ENCODE data around the gene NAIF1. TPM values are rescaled to one million over a fixed set of nuclear protein-coding genes. Genes with fewer than 3 reads are reported as not detected.

The NAIF1 gene
- polyA plus RNA-seq, 1 donor from 2014 or later: 9.9 TPM

GRCh38 chr9:128092199-128092977 is 25.3 kb upstream of the NAIF1 start:
- Histone ChIP-seq H3K9me3 (ENCODE audit: low read length) (no peaks in the 10 kb centered on the region), H3F3A (ENCODE audit: insufficient read depth, low read length, poor library complexity, severe bottlenecking) (peaks cover 7% of the 10 kb centered on the region), H3K4me3 (ENCODE audit: low read length) (peak overlapping the region; percentile 62), H3K9ac (ENCODE audit: low read length) (peak overlapping the region; percentile 74), H4K20me1 (ENCODE audit: insufficient read depth) (no peaks in the 10 kb centered on the region), H3K36me3 (ENCODE audit: insufficient read depth, low read length) (no peaks in the 10 kb centered on the region), H3K27ac (ENCODE audit: low read length) (peak overlapping the region; percentile 95), H3K9me2 (ENCODE audit: insufficient read depth, low read length) (no peaks in the 10 kb centered on the region), H3K4me2 (ENCODE audit: low read length) (peak overlapping the region; percentile 91), H3K79me2 (replicated peaks; ENCODE audit: insufficient read depth, low read length) (peaks cover 31% of the 10 kb centered on the region), H3K27me3 (ENCODE audit: insufficient read depth, low read depth, low read length) (no peaks in the 10 kb centered on the region), H2AFZ (ENCODE audit: low read depth, low read length) (no peak overlapping the region)
- no peak for TF ChIP-seq RAD21 (conservative IDR thresholded peaks at IDR 0.05)
- no peak for TF ChIP-seq TAF1 (IDR thresholded peaks at IDR 0.05; ENCODE audit: low read depth)
- no peak for TF ChIP-seq EZH2 (IDR thresholded peaks at IDR 0.05; ENCODE audit: borderline replicate concordance, insufficient read depth, low read length, poor library complexity, severe bottlenecking)
- no peak for TF ChIP-seq POLR2AphosphoS5 (IDR thresholded peaks at IDR 0.05)
- TF ChIP-seq MXI1 (conservative IDR thresholded peaks at IDR 0.05; ENCODE audit: poor library complexity, severe bottlenecking): no peak
- no peak for TF ChIP-seq CTCF (IDR thresholded peaks at IDR 0.05; ENCODE audit: poor library complexity, severe bottlenecking)
- no peak for TF ChIP-seq EP300 (conservative IDR thresholded peaks at IDR 0.05; ENCODE audit: poor library complexity, severe bottlenecking)
- no peak for TF ChIP-seq REST (IDR thresholded peaks at IDR 0.05; ENCODE audit: borderline replicate concordance)
- no peak for TF ChIP-seq SMC3 (conservative IDR thresholded peaks at IDR 0.05; ENCODE audit: poor library complexity)

GRCh38 chr9:128091571-128091970 is 24.5 kb upstream of the NAIF1 start:
- Histone ChIP-seq H3K9me3 (ENCODE audit: low read length) (no peaks in the 10 kb centered on the region), H3F3A (ENCODE audit: insufficient read depth, low read length, poor library complexity, severe bottlenecking) (peaks cover 7% of the 10 kb centered on the region), H3K4me3 (ENCODE audit: low read length) (peak overlapping the region; percentile 62), H3K36me3 (ENCODE audit: insufficient read depth, low read length) (no peaks in the 10 kb centered on the region), H3K4me2 (ENCODE audit: low read length) (peak overlapping the region; percentile 91), H3K9me2 (ENCODE audit: insufficient read depth, low read length) (no peaks in the 10 kb centered on the region), H2AFZ (ENCODE audit: low read depth, low read length) (no peak overlapping the region), H3K79me2 (replicated peaks; ENCODE audit: insufficient read depth, low read length) (peaks cover 31% of the 10 kb centered on the region), H3K27me3 (ENCODE audit: insufficient read depth, low read depth, low read length) (no peaks in the 10 kb centered on the region), H3K9ac (ENCODE audit: low read length) (peak overlapping the region; percentile 74), H4K20me1 (ENCODE audit: insufficient read depth) (no peaks in the 10 kb centered on the region), H3K27ac (ENCODE audit: low read length) (peak overlapping the region; percentile 95)
- TF ChIP-seq MXI1 (conservative IDR thresholded peaks at IDR 0.05; ENCODE audit: poor library complexity, severe bottlenecking) (no peak), POLR2AphosphoS5 (IDR thresholded peaks at IDR 0.05) (no peak), RAD21 (conservative IDR thresholded peaks at IDR 0.05) (no peak), CTCF (IDR thresholded peaks at IDR 0.05; ENCODE audit: poor library complexity, severe bottlenecking) (no peak), SMC3 (conservative IDR thresholded peaks at IDR 0.05; ENCODE audit: poor library complexity) (no peak), TAF1 (IDR thresholded peaks at IDR 0.05; ENCODE audit: low read depth) (no peak), EP300 (conservative IDR thresholded peaks at IDR 0.05; ENCODE audit: poor library complexity, severe bottlenecking) (no peak)
